ENCODE results near the gene ULK4.

GRCh38 chr3:41854956-41855355 lies 106.9 kb downstream of the ULK4 start:
- TF ChIP-seq CTCF (IDR thresholded peaks at IDR 0.05) = no peak
- TF ChIP-seq TCF7L2 (IDR thresholded peaks at IDR 0.05; ENCODE audit: low read depth, low read length) = no peak
- no peak for TF ChIP-seq SIN3A (IDR thresholded peaks at IDR 0.05; ENCODE audit: borderline replicate concordance, insufficient read depth, low read depth, low read length)
- no peak for TF ChIP-seq REST (IDR thresholded peaks at IDR 0.05; ENCODE audit: insufficient read depth in 1 of 2, low read depth in 2 of 2, low read length in 1 of 2)
